Measurements from ENCODE around the gene NDUFB2. TPM values are rescaled to one million over a fixed set of nuclear protein-coding genes. Genes with fewer than 3 reads are reported as not detected.

NDUFB2 gene
- total and polyA plus RNA-seq, 9 of the 15 experiments (the other 6 are each of a cell fraction or from before 2014, with no cell fraction given): 220 to 2,075 (median 320) TPM

GRCh38 chr7:140683657-140684056 is 12.9 kb upstream of the NDUFB2 start:
- no peaks in the 10 kb centered on the region for H3K27me3 ChIP-seq (ENCODE audit: control insufficient read depth in 2 of 2, insufficient read depth in 2 of 2, low read length in 2 of 2)
- no TSS peak for BruUV-seq (replicated peaks)
- H3K9me1 ChIP-seq (ENCODE audit: control insufficient read depth, insufficient read depth, low read length): no peaks in the 10 kb centered on the region
- H3K79me2 ChIP-seq (ENCODE audit: control insufficient read depth, insufficient read depth, low read length): no peaks in the 10 kb centered on the region
- H3K4me3 ChIP-seq: no peak overlapping the region
- DNase-seq (ENCODE audit: extremely low read depth in 1 of 4, low spot score in 3 of 4) (no peak), FAIRE-seq (no peak), ATAC-seq (no peak)
- 55% methylated on average over 3 of the region's 3 CpGs for WGBS (ENCODE audit: insufficient coverage, low coverage, missing lambda C conversion rate)
- H3K4me1 ChIP-seq (replicated peaks in 1 of 2; ENCODE audit: control insufficient read depth in 2 of 2, insufficient read depth in 2 of 2, low read length in 2 of 2): peaks cover 0 to 5% of the 10 kb centered on the region in 2 experiments; a peak in 1 of 5 replicates
- TF ChIP-seq ZNF217 (CRISPR knock-in tag; IDR thresholded peaks at IDR 0.05) (no peak), SIN3A (IDR thresholded peaks at IDR 0.05; ENCODE audit: borderline replicate concordance in 2 of 2, control insufficient read depth in 1 of 2, low read depth in 2 of 2, low read length in 2 of 2) (no peak), ZNF507 (tag; conservative IDR thresholded peaks at IDR 0.05) (no peak), MAFK (IDR thresholded peaks at IDR 0.05; ENCODE audit: low read length) (no peak), EZH2 (IDR thresholded peaks at IDR 0.05; ENCODE audit: borderline replicate concordance, low read depth, low read length) (no peak), FOXP1 (CRISPR knock-in tag; IDR thresholded peaks at IDR 0.05) (no peak), XRCC3 (IDR thresholded peaks at IDR 0.05) (no peak)
- ChIA-PET CTCF (ENCODE audit: low intra/inter-chr PET ratio) (no interaction called here), POLR2A (interaction anchor here (0.7 to 0.9 kb wide), 2 partner anchors 9 to 323 kb away, joined by 4 to 6 read pairs; no protein-coding TSS in a partner anchor)
- no peaks in the 10 kb centered on the region for H3K9me3 ChIP-seq (replicated peaks; ENCODE audit: control insufficient read depth, insufficient read depth, low read depth, low read length)
- H4K20me1 ChIP-seq (replicated peaks; ENCODE audit: control insufficient read depth, insufficient read depth, low read length): peaks cover 7% of the 10 kb centered on the region; the same call in 1 of the 2 replicates
- H3K36me3 ChIP-seq (ENCODE audit: control insufficient read depth, insufficient read depth, low read length): peaks cover 6% of the 10 kb centered on the region; the same call in 1 of the 3 replicates
- no peak overlapping the region for H3K9ac ChIP-seq (ENCODE audit: insufficient read depth in 1 of 2, low read depth in 2 of 2, low read length in 2 of 2)
- no peak overlapping the region for H3K27ac ChIP-seq (ENCODE audit: extremely low read depth, low read depth, low read length)
- in situ Hi-C loops (cut with MboI) (no loop called here), intact Hi-C loops (cut with micrococcal nuclease) (no loop called here)
- no peak overlapping the region for H2AFZ ChIP-seq (ENCODE audit: low read depth, low read length)
- H3K4me2 ChIP-seq (ENCODE audit: insufficient read depth, low read length): no peak overlapping the region

Measured in K562 (cell line).